Motor neuron (in vitro differentiated cells): ENCODE data around the gene ZNF784. TPM values are rescaled to one million over a fixed set of nuclear protein-coding genes. Genes with fewer than 3 reads are reported as not detected.

Experiments used
- ATAC-seq, 8 experiments: fragments of 200-7000 bp; cut with Tn5 transposase; replicated peaks in 6 of 8; 2 replicates each; pipeline ENCODE4 v1.8.0; 2021; ENCODE audit warnings: mild to moderate bottlenecking in 8 of 8, moderate library complexity in 8 of 8
- H3K27ac ChIP-seq, 2 donors: fragments of 250-450 bp; sonication (Bioruptor Pico); 2 replicates each; pipeline ENCODE4 v1.9.0; 2021; ENCODE audit warnings: antibody characterized with exemption in 2 of 2, mild to moderate bottlenecking in 2 of 2, moderate library complexity in 1 of 2
- H3K4me1 ChIP-seq, 2 donors: fragments of 250-450 bp; sonication (Bioruptor Pico); replicated peaks in 1 of 2; 2 replicates each; pipeline ENCODE4 v1.6.1; 2021; ENCODE audit warnings: antibody characterized with exemption in 2 of 2, mild to moderate bottlenecking in 2 of 2, moderate library complexity in 1 of 2
- H3K4me3 ChIP-seq, 5 donors: fragments of 250-450 bp; sonication (Bioruptor Pico); 2 replicates each; pipeline ENCODE4 v1.9.0; 2021; ENCODE audit warnings: antibody characterized with exemption in 5 of 5, mild to moderate bottlenecking in 5 of 5, moderate library complexity in 4 of 5
- WGBS, 10 experiments: fragments of 450-650 bp; shearing (Covaris generic); methylation state at CpG; one replicate each; pipeline ENCODE4 v1.0.0; 2022; 5-methylcytosine and 5-hydroxymethylcytosine counted together
- in situ Hi-C, 9 experiments: fragments of 400-800 bp; cut with MboI; loops; one replicate each; pipeline ENCODE4 v1.15.0; 2021; ENCODE audit warnings: low sequenced_read_pairs in 9 of 9, low pct_unique_long_range_greater_than_20kb in 2 of 9; ENCODE audit not compliant: unreplicated experiment in 9 of 9
- total RNA-seq, 8 experiments: library from RNA; unstranded; fragments of 300-600 nt; gene quantifications; 2 replicates each; pipeline versions ENCODE4 v1.2.3 to v1.2.4, GENCODE V29; 2022

ZNF784 gene
- total RNA-seq, 8 experiments from 2014 or later = 1.6 to 8.2 (median 4.1) TPM

- in situ Hi-C loops = no loop called here
- H3K27ac ChIP-seq = no peak overlapping the region
- no peaks in the 10 kb centered on the region for H3K4me1 ChIP-seq
- 51 to 100% (median 89%) methylated on average over 2 to 4 of the region's 12 CpGs; no CpG with 5 or more reads in 4 of the 10 experiments for WGBS, 10 experiments
- H3K4me3 ChIP-seq = no peak overlapping the region
- no peak for ATAC-seq
Observed at GRCh38 chr19:55666343-55667005, 42.1 kb upstream of the ZNF784 start.

- H3K4me3 ChIP-seq = no peak overlapping the region
- H3K4me1 ChIP-seq = no peaks in the 10 kb centered on the region
- H3K27ac ChIP-seq = no peak overlapping the region
- ATAC-seq = no peak
- in situ Hi-C loops = no loop called here
- WGBS, 10 experiments = 80 to 97% (median 89%) methylated on average over 1 to 11 of the region's 20 CpGs; no CpG with 5 or more reads in 5 of the 10 experiments
Observed at GRCh38 chr19:55663846-55664536, 39.6 kb upstream of the ZNF784 start.

- WGBS, 10 experiments = 71 to 100% (median 84%) methylated on average over 1 to 4 of the region's 7 CpGs; no CpG with 5 or more reads in 1 of the 10 experiments
Observed at GRCh38 chr19:55661826-55662225, 37.5 kb upstream of the ZNF784 start.

DNA sequence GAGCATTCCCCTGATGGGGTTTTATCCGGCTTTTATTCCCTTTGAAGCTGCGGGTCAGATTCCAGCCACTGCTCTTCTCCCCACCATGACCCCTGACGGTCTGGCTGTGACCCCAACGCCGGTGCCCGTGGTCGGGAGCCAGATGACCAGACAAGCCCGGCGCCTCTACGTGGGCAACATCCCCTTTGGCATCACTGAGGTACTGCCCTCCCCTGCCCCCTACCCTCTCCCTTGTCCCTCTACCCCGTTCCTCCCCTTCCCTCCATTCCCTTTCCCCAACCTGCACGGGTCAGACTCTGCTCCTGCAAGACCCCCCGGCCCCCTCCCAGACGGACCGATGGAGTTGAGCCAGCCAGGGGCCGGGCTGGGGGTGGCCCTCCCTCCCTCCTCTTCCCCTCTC, 36.6 kb upstream of the ZNF784 start:
- in situ Hi-C loops = no loop called here
- Histone ChIP-seq H3K4me1 (peaks cover 9 to 10% of the 10 kb centered on the region in 2 donors), H3K27ac (no peak overlapping the region), H3K4me3 (no peak overlapping the region)
- no peak for ATAC-seq
- WGBS, 10 experiments = 83 to 100% methylated on average over 1 to 3 of the region's 16 CpGs; no CpG with 5 or more reads in 8 of the 10 experiments

More at GRCh38 chr19:55661826-55662225, 37.5 kb upstream of the ZNF784 start:
- Histone ChIP-seq H3K27ac (no peak overlapping the region), H3K4me3 (no peak overlapping the region), H3K4me1 (peaks cover 7 to 9% of the 10 kb centered on the region in 2 donors)
- in situ Hi-C loops = no loop called here
- ATAC-seq = no peak

- H3K4me3 ChIP-seq = no peak overlapping the region
- ATAC-seq = no peak
- 92% methylated on average over 2 of the region's 12 CpGs; no CpG with 5 or more reads in 9 of the 10 experiments for WGBS, 10 experiments
- H3K27ac ChIP-seq = no peak overlapping the region
- H3K4me1 ChIP-seq = peaks cover 9 to 10% of the 10 kb centered on the region in 2 donors
- in situ Hi-C loops = no loop called here
Observed at GRCh38 chr19:55660404-55660803, 36.0 kb upstream of the ZNF784 start.

DNA sequence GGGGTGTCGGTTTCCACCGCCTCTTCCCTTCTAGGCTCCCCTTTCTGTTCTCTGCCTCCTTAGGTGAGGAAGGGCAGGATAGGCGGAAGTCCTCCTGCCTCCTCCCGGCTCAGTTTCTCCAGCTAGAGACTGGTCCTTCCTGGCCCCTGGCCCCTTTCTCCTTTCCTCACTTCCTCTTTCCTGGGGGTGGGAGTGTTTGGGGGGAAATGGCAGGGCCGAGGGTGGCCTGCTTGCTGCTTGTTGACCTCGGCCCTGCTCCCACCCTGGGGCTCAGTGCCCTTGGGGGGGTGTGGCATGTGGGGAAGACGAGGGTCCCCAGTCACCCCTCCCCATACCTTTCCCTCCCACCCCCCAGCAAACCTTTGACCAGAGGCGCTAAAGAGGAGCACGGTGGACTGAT, 35.5 kb upstream of the ZNF784 start:
- Histone ChIP-seq H3K4me1 (peaks cover 9 to 10% of the 10 kb centered on the region in 2 donors), H3K27ac (no peak overlapping the region), H3K4me3 (no peak overlapping the region)
- WGBS, 10 experiments = 100% methylated on average over 1 to 2 of the region's 9 CpGs; no CpG with 5 or more reads in 6 of the 10 experiments
- ATAC-seq = no peak
- in situ Hi-C loops = no loop called here

DNA sequence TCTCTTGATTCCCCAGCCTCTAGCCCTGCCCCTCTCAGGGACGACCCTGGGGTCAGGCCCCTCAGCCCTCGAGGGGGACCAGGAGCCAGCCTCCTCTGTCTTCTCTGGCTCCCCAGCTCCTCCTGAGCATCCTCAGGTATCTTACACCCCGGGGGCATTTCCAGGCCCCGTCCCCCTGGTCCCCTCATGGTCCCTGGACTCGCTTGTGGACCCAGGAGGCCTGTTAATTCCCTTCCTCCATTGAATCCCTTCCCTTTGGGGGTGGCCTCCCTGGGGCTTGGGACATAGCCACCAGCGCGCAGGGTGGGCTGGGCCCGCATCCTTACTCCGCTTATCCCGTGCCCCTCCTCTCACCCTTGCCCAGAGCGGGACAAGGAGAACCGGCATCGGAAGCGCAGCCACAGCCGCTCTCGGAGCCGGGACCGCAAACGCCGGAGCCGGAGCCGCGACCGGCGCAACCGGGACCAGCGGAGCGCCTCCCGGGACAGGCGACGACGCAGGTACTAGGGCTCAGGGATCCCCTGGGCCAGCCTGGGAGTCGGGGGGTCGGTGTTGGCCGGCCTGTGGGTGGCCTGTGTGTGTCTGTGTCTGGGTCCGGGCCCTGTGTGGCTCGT, 34.6 kb upstream of the ZNF784 start:
- no peak overlapping the region for H3K4me3 ChIP-seq
- H3K4me1 ChIP-seq = peaks cover 9 to 10% of the 10 kb centered on the region in 2 donors
- in situ Hi-C loops = no loop called here
- H3K27ac ChIP-seq = no peak overlapping the region
- 80 to 95% methylated on average over 5 to 6 of the region's 37 CpGs; no CpG with 5 or more reads in 8 of the 10 experiments for WGBS, 10 experiments
- no peak for ATAC-seq

DNA sequence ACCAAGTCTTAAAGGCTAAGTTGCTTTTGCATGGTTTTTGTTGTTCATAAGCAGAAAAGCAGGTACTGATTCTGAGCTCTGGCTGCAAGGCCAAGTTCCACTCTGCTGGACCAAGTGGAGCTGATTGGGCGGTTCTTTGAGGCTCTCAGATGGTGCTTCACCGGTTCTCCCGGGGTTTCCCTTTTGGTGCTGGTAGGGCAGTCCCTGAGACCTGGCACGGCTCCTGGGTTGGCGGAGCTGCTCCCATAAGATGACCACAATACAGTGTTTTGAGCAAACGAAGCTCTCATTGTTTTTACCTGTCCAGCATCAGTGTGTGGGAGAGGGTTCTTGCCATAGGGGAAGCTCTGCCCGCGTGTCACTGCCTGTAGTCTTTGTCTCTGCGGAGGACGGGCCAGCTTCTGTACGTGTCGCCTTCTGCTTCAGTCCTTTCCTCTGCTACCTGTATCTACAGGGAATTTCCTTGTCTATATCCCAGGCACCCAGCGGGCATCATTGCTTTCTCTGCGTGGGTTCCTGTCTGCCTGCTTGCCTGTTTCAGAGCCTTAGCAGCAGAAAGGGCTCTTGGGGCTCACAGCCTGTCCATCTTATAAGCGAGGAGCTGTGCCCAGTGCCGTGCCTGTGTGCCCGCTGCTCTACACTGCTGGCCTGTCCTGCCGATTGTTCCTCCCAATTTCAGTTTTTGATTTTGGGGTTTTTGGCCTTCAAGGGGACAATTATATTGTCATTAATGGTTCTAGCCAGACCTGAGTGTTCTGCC, 32.8 kb upstream of the ZNF784 start:
- H3K4me3 ChIP-seq = peak overlapping the region; percentile 70 to 96 (median 89)
- peaks cover 9 to 10% of the 10 kb centered on the region in 2 donors for H3K4me1 ChIP-seq
- WGBS, 10 experiments = 3 to 84% (median 79%) methylated on average over 1 to 9 of the region's 18 CpGs; no CpG with 5 or more reads in 1 of the 10 experiments
- H3K27ac ChIP-seq = no peak overlapping the region
- in situ Hi-C loops = no loop called here
- no peak for ATAC-seq

GRCh38 chr19:55656552-55656951, 32.2 kb upstream of the ZNF784 start:
- Histone ChIP-seq H3K27ac (no peak overlapping the region), H3K4me3 (peak overlapping the region; percentile 70 to 96 (median 89)), H3K4me1 (peaks cover 9 to 10% of the 10 kb centered on the region in 2 donors)
- WGBS, 10 experiments = 7 to 84% (median 45%) methylated on average over 2 to 7 of the region's 7 CpGs; no CpG with 5 or more reads in 1 of the 10 experiments
- no peak for ATAC-seq
- in situ Hi-C loops = no loop called here

DNA sequence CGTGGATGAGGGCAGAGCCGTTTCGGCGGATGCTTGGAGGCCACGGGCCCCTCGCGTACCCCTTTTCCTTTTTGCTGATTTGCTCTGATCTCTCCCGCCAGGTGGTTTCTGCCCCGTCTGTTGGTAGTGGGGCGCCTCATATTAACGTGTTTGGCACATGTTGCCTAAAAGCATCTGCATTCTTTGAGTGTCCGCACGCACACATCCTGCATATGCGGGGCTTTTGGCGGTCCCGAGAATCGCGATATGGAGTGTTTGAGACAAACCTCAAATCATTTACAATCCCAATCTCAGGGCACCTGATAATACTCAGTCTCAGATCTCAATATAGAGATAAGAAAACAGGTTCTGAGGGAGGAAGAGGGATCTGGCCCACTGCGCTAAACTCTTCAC, 31.3 kb upstream of the ZNF784 start:
- Histone ChIP-seq H3K4me1 (peaks cover 9 to 10% of the 10 kb centered on the region in 2 donors), H3K27ac (peak overlapping the region; percentile 100), H3K4me3 (peak overlapping the region; percentile 70 to 96 (median 89))
- in situ Hi-C loops = no loop called here
- no peak for ATAC-seq
- WGBS, 10 experiments = 0 to 7% (median 0%) methylated on average over 3 to 16 of the region's 19 CpGs; no CpG with 5 or more reads in 3 of the 10 experiments

DNA sequence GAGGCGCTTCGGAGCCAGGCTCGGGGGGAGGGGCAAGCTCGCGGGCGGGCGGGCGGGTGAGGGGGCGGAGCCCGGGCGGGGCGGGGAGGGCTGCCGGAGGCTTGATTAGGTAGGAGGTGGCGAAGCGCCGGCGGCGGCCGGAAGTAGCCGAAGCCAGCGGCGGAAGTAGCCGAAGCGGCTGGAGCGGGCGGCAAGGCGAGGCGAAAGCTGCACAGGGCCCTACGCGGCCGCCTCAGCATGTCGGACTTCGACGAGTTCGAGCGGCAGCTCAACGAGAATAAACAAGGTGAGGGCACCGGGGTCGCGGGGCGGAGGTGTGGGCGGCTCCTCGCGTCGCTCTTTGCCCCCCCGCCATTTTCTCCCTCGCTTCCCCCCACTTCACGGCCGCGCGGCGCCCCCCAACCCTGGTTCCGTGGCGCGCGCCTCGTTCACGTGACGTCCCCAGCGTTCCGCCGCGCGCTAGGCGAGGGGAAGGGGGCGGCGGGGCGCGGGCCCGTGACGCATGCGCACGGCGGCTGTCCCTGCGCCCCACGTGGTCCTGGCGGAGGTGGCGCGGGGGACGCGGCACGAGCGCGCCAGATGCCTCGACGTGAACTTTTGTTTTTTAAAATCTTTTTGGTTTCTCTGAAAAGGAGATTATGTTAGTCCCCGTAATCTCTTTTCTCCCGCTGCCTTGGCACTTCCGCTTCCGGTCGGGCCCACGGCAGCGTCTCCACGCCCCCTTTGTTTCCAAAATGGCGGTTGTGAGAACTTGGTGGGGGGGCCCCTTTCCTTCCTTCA, 30.7 kb upstream of the ZNF784 start, which contains the start of gene U2AF2:
TSS of gene U2AF2 (plus strand) at position 168 of the 780 bp plus-strand sequence. CDS start at position 238, 70 bp downstream.
- 0 to 5% (median 2%) methylated on average over 2 to 10 of the region's 95 CpGs; no CpG with 5 or more reads in 4 of the 10 experiments for WGBS, 10 experiments

More for the DNA sequence above, 30.7 kb upstream of the ZNF784 start, which contains the start of gene U2AF2:
- peak within 1 kb of the TSS; percentile 100 for H3K27ac ChIP-seq
- in situ Hi-C loops = no loop called here
- peaks cover 9 to 10% of the 10 kb centered on the region in 2 donors for H3K4me1 ChIP-seq
- peak; percentile 34 to 59 (median 53) for ATAC-seq
- H3K4me3 ChIP-seq = peak within 1 kb of the TSS; percentile 70 to 96 (median 89)
